GM12801 (cell line): Measurements from ENCODE around the gene SOX21.

Source experiments
- CTCF ChIP-seq: IDR thresholded peaks from one replicate; pipeline ENCODE4 v1.5.1; 2011; ENCODE audit warnings: control low read depth; ENCODE audit not compliant: insufficient read length; ENCODE audit errors: extremely low read depth

Gene SOX21

GRCh38 chr13:94702181-94703041, 9.9 kb downstream of the SOX21 start:
- TF ChIP-seq CTCF: no peak

- TF ChIP-seq CTCF: no peak
These were observed 10.8 kb downstream of the SOX21 start for GRCh38 chr13:94701313-94702180.

- no peak for TF ChIP-seq CTCF
These were observed 11.8 kb downstream of the SOX21 start for GRCh38 chr13:94700536-94700935.

GRCh38 chr13:94700051-94700535, 12.3 kb downstream of the SOX21 start:
- no peak for TF ChIP-seq CTCF

GRCh38 chr13:94696171-94696570, 16.2 kb downstream of the SOX21 start:
- TF ChIP-seq CTCF: no peak

- no peak for TF ChIP-seq CTCF
These were observed 20.3 kb downstream of the SOX21 start for GRCh38 chr13:94692030-94692429.

GRCh38 chr13:94683409-94683808, 28.9 kb downstream of the SOX21 start:
- no peak for TF ChIP-seq CTCF
